GM12878 (cell line): ENCODE results near the gene KDM4F.

Experiments
- CREB1 ChIP-seq: IDR thresholded peaks from 2 replicates; pipeline ENCODE4 v1.6.1; 2012; ENCODE audit warnings: low read depth, mild to moderate bottlenecking, inconsistent platforms
- FOS ChIP-seq: IDR thresholded peaks from 3 replicates; pipeline ENCODE4 v1.6.1; 2011; ENCODE audit warnings: borderline replicate concordance; ENCODE audit not compliant: insufficient read length; ENCODE audit errors: extremely low read depth
- HDAC6 ChIP-seq: fragments of 200-600 bp; sonication (generic); IDR thresholded peaks from one replicate; pipeline ENCODE4 v1.8.0; 2017; ENCODE audit warnings: antibody characterized with exemption; ENCODE audit not compliant: unreplicated experiment
- JUNB ChIP-seq: IDR thresholded peaks from 2 replicates; pipeline ENCODE4 v1.6.1; 2016; ENCODE audit warnings: antibody characterized with exemption, mild to moderate bottlenecking
- JUND ChIP-seq: IDR thresholded peaks from 2 replicates; pipeline ENCODE4 v1.6.1; 2012; ENCODE audit warnings: low read depth, mild to moderate bottlenecking, low read length, improper control_type of control experiment, moderate library complexity
- POLR2A ChIP-seq: IDR thresholded peaks from 2 replicates; pipeline ENCODE4 v1.6.1; 2011; ENCODE audit warnings: low read depth, mild to moderate bottlenecking, low read length
- SMAD1 ChIP-seq: fragments of 450-650 bp; IDR thresholded peaks from 2 replicates; pipeline ENCODE4 v1.6.1; 2018; ENCODE audit warnings: mild to moderate bottlenecking, low read depth; ENCODE audit not compliant: partially characterized antibody
- SMC3 ChIP-seq: IDR thresholded peaks from 2 replicates; pipeline ENCODE4 v1.6.1; 2011; ENCODE audit warnings: low read length, improper control_type of control experiment, borderline replicate concordance
- TF ChIP-seq, protein P1 (sequence below), 3 experiments: IDR thresholded peaks in 2 of 3; conservative IDR thresholded peaks in 1 of 3; 2 replicates each; pipeline ENCODE4 v1.5.1; 2011; ENCODE audit warnings: low read depth in 3 of 3, low read length in 3 of 3, mild to moderate bottlenecking in 3 of 3, control low read depth in 2 of 3, moderate library complexity in 2 of 3, inconsistent platforms in 1 of 3, mixed read lengths in 1 of 3; ENCODE audit not compliant: control insufficient read depth in 2 of 3, insufficient read depth in 1 of 3; ENCODE audit errors: extremely low read depth in 1 of 3
- TF ChIP-seq, protein P2 (sequence below): IDR thresholded peaks from 2 replicates; pipeline ENCODE4 v1.6.1; 2012; ENCODE audit warnings: mild to moderate bottlenecking, low read depth, low read length
- TF ChIP-seq, protein P3 (sequence below): fragments of 450-650 bp; IDR thresholded peaks from 2 replicates; pipeline ENCODE4 v1.6.1; 2014; ENCODE audit warnings: mild to moderate bottlenecking

DNA sequence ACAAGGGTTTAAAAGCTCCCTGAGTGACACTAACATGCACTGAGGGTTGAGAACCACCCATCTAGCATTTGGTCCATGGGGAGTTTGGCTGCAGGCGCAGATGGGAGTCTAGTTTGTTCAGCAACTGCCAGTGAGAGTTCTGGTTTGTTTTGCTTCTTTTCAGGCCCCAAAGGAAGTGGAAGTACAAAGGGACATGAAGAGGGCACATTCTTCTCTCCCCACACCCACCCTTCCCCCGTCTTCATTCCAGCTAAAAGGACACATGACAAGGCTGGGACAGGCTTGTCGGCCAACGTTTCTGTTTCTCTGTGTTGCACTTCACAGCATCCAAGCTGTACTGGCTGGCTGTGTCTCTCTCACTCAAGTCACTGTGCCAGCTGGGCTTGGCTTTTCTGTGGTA, 32.2 kb downstream of the KDM4F start:
- TF ChIP-seq, protein P1, sequence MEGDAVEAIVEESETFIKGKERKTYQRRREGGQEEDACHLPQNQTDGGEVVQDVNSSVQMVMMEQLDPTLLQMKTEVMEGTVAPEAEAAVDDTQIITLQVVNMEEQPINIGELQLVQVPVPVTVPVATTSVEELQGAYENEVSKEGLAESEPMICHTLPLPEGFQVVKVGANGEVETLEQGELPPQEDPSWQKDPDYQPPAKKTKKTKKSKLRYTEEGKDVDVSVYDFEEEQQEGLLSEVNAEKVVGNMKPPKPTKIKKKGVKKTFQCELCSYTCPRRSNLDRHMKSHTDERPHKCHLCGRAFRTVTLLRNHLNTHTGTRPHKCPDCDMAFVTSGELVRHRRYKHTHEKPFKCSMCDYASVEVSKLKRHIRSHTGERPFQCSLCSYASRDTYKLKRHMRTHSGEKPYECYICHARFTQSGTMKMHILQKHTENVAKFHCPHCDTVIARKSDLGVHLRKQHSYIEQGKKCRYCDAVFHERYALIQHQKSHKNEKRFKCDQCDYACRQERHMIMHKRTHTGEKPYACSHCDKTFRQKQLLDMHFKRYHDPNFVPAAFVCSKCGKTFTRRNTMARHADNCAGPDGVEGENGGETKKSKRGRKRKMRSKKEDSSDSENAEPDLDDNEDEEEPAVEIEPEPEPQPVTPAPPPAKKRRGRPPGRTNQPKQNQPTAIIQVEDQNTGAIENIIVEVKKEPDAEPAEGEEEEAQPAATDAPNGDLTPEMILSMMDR (IDR thresholded peaks at IDR 0.05 in 2 of 3, conservative IDR thresholded peaks at IDR 0.05 in 1 of 3; ENCODE audit: control insufficient read depth in 2 of 3, extremely low read depth in 1 of 3, insufficient read depth in 1 of 3, low read depth in 3 of 3, low read length in 3 of 3) = no peak
- no peak for TF ChIP-seq SMC3
- TF ChIP-seq JUNB = no peak
- TF ChIP-seq CREB1 = no peak
- TF ChIP-seq JUND = no peak
- TF ChIP-seq POLR2A = no peak
- no peak for TF ChIP-seq SMAD1
- TF ChIP-seq HDAC6 = no peak
- TF ChIP-seq, protein P2, sequence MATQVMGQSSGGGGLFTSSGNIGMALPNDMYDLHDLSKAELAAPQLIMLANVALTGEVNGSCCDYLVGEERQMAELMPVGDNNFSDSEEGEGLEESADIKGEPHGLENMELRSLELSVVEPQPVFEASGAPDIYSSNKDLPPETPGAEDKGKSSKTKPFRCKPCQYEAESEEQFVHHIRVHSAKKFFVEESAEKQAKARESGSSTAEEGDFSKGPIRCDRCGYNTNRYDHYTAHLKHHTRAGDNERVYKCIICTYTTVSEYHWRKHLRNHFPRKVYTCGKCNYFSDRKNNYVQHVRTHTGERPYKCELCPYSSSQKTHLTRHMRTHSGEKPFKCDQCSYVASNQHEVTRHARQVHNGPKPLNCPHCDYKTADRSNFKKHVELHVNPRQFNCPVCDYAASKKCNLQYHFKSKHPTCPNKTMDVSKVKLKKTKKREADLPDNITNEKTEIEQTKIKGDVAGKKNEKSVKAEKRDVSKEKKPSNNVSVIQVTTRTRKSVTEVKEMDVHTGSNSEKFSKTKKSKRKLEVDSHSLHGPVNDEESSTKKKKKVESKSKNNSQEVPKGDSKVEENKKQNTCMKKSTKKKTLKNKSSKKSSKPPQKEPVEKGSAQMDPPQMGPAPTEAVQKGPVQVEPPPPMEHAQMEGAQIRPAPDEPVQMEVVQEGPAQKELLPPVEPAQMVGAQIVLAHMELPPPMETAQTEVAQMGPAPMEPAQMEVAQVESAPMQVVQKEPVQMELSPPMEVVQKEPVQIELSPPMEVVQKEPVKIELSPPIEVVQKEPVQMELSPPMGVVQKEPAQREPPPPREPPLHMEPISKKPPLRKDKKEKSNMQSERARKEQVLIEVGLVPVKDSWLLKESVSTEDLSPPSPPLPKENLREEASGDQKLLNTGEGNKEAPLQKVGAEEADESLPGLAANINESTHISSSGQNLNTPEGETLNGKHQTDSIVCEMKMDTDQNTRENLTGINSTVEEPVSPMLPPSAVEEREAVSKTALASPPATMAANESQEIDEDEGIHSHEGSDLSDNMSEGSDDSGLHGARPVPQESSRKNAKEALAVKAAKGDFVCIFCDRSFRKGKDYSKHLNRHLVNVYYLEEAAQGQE = no peak
- TF ChIP-seq FOS = no peak
- TF ChIP-seq, protein P3, sequence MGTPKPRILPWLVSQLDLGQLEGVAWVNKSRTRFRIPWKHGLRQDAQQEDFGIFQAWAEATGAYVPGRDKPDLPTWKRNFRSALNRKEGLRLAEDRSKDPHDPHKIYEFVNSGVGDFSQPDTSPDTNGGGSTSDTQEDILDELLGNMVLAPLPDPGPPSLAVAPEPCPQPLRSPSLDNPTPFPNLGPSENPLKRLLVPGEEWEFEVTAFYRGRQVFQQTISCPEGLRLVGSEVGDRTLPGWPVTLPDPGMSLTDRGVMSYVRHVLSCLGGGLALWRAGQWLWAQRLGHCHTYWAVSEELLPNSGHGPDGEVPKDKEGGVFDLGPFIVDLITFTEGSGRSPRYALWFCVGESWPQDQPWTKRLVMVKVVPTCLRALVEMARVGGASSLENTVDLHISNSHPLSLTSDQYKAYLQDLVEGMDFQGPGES = no peak
